Femur (tissue), 1 donor: ENCODE measurements around the gene RNF114.
"Not testable (repeated sequence)": the region's sequence is repeated elsewhere in the genome, so short reads cannot be mapped to it uniquely, and the experiment has no call there.

ENCODE experiments used
- DNase-seq: peaks from one replicate; pipeline ENCODE4 v3.0.0-alpha.2; 2017

Gene RNF114

DNA sequence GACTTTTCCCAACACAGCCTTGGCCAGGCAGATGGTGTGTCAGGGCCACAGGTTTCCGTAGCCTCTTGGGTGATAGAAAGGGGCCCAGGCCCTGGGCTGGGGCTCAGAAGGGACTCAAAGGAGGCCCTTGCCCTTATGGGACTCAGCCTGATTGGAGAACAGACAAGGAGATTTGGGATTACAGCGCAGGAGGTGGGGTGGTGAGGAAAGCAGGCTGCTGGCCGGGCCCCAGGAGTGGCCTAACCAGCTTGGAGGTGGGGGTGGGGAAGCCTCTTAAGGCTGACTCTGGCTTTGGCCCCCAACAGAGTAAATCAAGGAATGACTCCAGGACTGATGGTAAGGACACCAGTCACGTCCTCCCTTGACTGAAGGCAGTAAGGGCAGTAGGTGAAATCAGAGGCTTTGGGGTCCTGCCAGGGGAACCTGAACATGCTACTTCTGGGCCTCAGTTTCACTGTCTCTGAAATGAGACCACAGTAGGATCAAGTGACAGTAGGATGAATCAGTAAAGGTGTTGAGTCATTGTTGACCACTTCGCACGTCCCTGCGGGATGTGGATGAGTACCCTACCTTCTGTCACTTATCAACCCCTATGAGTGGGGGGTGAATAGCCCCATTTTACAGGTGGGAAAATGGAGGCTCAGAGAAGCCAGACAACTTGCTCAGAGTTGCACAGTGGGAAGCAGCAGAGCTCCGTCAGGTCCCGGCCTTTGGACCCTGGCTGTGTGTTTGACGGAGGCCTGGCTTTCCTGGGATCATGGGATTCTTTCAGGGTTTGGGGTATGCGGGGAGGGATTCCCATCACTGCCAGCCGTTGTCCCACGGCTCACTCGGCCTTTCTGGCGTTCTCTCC lies 51.0 kb downstream of the RNF114 start:
- no peak for DNase-seq

- no peak for DNase-seq
Measured at GRCh38 chr20:49987868-49988690, 51.9 kb downstream of the RNF114 start.

DNA sequence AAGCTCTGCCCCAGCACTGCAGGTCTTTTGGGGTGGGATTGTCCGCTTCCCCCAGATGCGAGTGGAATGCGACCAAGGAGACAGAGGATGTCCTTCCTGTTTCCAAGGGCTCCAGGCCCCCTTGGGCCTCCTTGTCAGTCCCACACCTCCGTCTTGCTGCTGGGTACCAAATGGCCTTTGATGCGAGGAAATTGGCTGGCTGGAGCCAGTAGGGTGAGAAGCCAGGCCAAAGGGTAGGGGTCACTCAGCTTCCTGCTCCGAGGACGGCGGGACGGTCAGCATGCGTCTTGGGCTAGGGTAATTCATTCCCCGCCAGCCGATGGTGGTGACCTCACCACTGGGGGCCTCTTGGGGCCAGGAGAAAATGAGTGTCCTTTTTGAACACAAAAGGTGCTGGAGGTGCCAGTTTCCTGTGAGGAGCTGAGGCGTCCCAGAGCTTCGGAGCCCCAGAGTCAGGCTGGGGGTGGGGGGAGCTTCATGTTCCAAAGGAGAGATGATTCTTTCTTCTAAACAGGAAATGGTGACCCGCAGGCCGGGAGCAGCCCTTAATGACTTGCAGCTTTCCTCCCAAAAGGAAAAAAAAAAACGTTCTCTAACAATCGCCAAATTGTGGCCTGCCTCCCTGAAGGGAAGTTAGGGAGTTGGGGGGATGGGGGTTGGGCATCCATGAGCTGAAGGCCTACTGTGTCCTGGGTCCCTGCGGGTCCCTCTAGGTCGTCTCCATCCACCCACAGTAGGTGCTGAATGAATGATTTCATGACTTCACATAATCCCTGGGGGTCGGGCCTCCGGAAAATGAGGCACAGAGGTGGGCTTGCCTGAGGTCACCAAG lies 53.3 kb downstream of the RNF114 start:
- peak; percentile 83 for DNase-seq

DNA sequence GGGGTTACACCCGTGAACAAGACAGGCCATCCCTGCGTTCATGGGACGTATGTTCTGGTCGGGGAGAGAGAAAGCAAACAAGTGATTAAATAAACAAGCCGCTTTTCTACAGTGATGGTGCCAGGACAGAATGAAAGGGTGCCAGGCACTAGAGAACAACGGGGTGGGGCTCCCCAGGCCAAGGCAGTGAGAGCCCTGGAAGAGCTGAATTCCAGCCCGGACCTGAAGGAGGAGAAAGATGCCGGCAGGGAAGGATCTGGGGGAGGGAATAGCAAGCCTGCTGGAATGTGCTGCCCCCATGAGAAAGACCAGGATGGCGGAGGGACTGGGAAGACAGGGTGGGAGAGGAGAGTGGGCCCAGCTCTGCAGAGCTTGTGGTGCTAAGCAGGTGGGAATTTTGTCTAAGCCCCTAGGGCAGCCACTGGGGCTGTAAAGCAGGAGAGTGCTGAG lies 54.1 kb downstream of the RNF114 start:
- peak; percentile 44 for DNase-seq

DNA sequence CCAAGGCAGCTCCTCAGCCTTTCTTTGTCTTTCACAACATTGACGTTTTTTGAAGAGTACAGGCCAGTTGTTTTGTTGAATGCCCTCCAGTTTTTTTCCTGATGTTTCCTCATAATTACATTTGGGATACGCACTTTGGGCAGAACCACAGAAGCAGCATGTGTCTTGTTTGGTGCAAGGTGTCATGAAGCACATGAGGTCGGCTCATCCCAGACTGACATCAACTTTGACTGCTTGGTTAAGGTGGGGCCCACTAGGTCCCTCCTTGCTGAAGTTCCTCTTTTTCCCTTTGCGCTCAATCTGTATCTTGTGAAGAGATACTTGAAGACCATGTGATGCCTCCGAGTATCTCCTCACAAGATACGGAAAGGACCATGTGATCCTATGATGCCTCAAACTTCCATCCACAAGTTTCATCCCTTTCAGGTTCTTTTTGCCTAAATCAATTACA lies 57.1 kb downstream of the RNF114 start:
- no peak for DNase-seq

- no peak for DNase-seq
Measured at GRCh38 chr20:49995586-49995985, 59.4 kb downstream of the RNF114 start.

DNA sequence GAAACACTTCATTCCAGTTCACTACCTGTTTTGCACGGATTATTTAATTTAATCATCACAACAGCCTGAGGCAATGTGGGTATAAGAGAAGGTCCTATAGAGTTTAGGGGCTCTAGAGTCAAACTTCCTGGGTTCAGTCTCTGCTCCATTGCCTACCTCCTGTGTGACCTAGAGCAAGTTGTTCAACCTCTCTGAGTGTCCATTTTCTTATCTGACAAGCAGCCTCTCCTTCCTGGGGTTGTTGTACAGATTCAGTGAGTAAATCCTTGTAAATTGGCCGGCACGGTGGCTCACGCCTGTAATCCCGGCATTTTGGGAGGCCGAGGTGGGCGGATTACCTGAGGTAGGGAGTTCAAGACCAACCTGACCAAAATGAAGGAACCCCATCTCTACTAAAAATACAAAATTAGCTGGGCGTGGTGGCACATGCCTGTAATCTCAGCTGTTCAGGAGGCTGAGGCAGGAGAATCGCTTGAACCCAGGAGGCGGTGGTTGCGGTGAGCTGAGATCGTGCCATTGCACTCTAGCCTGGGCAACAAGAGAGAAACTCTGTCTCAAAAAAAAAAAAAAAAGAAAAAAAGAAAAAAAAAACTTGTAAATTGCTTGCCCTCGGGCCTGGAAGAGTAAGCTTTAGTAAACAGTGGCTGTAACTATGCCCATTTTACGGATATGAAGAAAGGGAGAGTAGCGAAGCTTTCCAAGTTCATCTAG lies 62.4 kb downstream of the RNF114 start:
- DNase-seq, result not testable (repeated sequence)

DNA sequence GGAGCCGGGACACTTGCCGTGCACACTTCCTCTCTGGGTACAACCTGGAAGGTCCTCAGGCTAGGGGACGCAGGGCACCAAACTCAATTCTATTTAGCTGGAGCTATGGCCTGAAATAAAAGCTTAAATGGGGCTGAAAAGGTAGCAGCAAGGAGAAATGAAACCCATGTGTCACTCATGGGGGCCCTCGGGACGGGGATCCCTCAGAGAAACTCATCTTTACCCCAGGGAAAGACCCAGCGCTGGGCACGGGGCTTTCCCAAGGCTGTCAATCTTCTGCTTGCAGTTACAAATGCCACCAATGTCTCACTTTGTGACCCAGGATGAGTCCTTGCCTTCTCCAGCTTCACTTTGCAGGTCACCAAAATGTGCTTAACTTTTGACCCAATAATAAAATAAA lies 63.1 kb downstream of the RNF114 start:
- DNase-seq, result no peak

DNA sequence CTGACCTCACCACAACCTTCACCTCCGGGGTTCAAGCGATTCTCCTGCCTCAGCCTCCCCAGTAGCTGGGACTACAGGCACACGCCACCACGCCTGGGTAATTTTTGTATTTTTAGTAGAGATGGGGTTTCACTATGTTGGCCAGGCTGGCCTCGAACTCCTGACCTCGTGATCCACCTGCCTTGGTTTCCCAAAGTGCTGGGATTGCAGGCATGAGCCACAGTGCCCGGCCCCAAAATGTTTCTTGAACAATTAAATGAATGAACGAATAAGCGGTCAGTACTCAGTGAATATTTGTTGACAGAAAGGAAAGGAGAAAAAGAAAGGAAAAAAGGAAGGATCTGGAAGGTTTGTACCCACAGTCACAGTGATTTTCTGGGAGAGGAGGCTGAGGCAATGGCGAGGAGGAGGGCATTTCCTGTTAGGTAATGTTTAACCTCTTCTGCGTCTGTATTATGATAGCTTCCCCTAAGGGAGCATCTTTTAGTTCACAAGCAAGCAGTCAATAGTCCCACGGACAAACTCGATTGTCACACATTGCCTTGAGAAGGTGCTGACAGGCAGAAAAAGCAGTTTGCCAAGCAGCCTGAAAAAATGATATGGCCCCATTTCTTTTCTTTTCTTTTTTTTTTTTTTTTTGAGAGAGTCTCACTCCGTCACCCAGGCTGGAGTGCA lies 64.5 kb downstream of the RNF114 start:
- DNase-seq, result not testable (repeated sequence)

DNA sequence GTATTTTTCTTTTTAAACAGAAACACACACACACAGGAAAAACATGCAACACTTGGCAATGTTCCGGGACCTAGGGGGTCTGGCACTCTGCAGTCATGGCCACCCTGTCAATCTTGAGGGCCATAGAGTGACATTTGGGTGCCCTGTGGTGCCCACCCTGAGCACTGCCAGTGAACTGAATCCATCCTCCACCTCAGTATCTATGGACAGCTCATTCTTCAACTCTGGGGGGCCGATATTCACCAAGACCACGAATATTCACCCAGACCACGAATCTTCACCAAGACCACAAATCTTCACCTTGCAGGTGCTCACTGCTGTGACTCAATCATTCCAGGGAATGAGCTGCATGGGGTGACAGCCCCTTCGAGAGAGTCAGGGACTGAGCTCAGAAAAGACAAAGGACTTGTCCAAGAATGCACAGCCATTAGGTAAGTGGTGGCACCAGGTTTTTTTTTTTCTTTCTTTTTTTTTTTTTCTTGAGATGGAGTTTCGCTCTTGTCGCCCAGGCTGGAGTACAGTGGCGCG lies 65.7 kb downstream of the RNF114 start:
- DNase-seq, result no peak

GRCh38 chr20:50003253-50003656 lies 67.1 kb downstream of the RNF114 start:
- no peak for DNase-seq
